Testis (tissue), 2 donors: Measurements from ENCODE around the gene LRP1B.

Experiments used
- CTCF ChIP-seq, 3 experiments: fragments of 450-650 bp in 2 of 3; fragments of 200-600 bp in 1 of 3; sonication (generic) in 1 of 3; IDR thresholded peaks; one replicate each; pipeline ENCODE4 v1.5.1; 2016 to 2019; ENCODE audit warnings: antibody characterized with exemption in 3 of 3, mild to moderate bottlenecking in 2 of 3, moderate library complexity in 1 of 3
- POLR2A ChIP-seq: fragments of 450-650 bp; IDR thresholded peaks from one replicate; pipeline ENCODE4 v1.6.1; 2017; ENCODE audit warnings: antibody characterized with exemption, mild to moderate bottlenecking, moderate library complexity

- TF ChIP-seq CTCF (IDR thresholded peaks at IDR 0.05): no peak
- no peak for TF ChIP-seq POLR2A
These were observed 996.9 kb downstream of the LRP1B start for GRCh38 chr2:141133883-141134282.
